HG02870 (cell line): ENCODE data around the gene MRPL19.

Experiments
- ATAC-seq: cut with Tn5 transposase; IDR thresholded peaks from one replicate; pipeline ENCODE4 v1.9.1; 2021; ENCODE audit warnings: mild to moderate bottlenecking, moderate library complexity; ENCODE audit not compliant: unreplicated experiment

Gene MRPL19

DNA sequence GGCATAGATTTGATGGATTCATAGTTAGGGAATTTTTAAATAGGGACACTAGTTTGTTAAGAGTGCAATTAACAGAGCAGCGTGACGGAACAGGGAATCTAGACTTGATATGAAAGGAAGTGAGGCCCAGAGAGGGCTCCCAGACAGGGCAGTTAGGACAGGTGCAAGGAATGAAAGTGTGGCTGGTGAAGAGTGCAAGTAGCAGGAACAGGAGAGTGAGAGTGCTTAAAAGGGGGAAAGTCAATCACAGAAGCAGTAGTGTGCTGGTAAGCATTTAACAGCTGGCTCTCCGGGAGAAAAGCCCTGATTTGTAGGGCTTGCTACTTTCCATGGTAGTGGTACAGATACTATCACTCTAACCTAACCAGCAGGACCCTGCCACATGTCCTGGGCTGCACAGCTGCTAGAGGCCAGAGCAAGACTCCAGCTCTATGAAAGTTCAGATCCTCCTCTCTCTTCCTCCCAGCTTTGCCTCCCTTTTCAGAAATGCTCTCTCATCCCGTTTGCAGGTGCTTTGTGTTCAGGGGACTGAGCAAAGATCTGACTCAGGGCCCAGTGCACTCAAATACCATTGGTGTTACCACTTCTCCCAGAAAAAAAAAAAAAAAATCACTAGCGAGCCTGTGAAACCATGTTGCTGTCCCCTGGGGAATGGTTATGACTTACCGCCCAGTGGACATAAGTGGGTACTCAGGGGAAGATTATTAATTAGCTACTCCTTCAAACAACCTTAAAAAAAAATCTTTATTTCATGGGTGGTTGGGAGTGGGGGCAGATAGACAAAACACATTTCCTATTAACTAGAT lies 82.2 kb downstream of the MRPL19 start:
- peak; percentile 77 for ATAC-seq

DNA sequence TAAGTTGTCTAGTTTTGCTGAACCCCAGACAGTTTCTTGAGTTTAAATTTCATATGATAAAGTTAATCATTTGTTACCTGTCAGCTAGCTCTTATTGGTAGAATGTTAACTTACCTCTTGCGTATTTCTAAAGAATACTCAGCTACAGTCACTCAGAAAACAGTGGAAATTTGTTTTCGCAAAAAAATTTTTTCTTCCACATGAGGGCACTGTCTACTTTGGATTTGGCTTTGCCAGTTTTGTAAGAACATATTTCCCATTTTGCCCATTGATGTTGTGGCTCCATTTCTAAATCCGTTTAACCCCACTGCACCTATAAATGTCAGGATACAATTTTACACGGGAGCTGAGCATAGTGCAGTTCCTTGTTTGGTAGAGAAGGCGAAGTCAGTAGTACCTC lies 83.3 kb downstream of the MRPL19 start:
- no peak for ATAC-seq

DNA sequence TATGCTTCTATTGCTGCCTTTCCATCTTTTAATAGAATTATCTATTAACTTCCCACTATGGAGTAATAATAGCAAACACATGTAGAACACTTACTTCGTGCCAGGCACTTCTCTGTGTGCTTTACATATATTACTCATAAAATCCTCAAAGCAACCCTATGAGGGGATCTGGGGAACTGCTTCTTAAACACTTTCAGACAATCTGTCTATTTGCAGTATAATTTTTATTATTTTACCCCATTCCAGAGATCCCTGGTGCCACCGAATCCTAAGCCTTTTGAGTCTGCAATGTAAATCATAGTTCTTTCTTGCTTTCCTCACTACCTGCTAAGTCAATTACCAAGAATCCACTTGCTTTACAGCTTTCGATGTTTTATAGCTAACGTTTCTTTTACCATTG lies 89.7 kb downstream of the MRPL19 start:
- ATAC-seq: no peak

DNA sequence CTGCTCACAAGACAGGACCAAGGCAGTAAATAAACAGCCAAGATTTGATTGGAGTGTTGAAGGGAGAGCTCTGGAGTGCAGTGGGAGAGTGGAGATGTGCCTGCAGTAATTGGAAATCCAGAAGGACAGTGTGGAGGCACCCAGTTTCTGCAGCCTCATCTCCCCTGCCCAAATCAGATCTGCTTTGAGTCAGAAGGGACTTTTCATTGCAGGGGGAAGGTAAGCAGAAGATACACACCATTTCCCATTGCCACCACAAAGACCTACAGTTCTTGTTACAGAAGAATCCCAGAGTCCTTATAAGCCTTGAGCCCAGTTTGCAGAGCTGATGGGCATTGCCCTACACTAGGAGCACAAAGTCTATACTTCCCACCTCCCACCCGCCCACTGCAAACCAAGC lies 91.4 kb downstream of the MRPL19 start:
- peak; percentile 84 for ATAC-seq
